ENCODE data around the gene LONRF2.

The LONRF2 gene

DNA sequence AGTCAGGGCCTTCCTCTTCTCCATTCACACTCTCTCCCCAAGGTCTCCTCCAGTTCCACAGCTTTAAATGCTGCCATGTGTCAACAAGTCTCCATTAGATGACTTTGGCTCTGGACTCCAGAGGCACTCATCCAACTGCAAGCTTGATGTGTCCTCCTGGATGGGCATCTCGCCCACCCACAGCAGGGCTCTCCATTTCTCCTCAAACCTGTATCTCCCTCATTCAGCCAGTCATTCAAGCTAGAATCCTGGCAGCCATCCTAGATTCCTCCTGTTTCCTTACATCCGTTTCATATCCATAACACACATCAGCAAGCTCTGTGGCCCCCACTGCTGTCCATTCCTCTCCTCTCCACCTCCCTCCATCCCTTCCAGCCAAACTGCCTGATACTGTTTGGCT is 91.5 kb downstream of the LONRF2 start:
- DNase-seq, result no peak

DNA sequence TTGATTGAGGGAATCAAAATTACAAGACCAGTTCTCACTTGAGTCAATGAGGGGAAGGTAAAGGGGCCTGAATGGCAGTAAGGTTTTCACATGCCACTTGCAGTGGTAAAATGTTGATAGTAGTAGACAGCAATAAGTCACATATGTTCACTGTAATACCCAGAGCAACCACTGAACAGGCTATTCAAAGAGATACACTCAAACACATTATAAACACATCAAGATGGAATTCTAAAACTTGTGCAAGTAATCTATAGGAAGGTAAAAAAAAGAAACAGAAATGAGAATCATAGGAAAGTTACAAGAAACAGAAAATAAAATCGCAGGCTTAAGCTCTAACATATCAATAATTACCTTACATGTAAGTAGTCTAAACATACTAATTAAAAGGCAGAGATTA is 93.3 kb downstream of the LONRF2 start:
- no peak for DNase-seq

DNA sequence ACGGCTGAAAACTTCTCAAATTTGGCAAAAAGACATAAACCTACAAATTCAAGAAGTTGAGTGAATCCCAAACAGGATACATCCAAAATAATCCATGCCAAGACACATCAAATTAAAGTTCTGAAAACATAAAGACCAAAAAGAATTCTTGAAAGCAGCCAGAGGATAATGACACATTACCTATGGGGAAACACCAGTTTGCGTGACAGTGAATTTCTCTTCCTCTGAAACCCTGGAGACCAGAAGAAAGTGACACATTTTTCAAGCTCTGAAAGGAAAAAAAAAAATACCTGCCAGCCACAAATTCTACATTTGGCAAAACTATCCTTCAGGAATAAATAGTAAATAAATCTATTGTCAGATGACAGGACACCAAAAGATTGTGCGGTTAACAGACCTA is 93.9 kb downstream of the LONRF2 start:
- no peak for DNase-seq

DNA sequence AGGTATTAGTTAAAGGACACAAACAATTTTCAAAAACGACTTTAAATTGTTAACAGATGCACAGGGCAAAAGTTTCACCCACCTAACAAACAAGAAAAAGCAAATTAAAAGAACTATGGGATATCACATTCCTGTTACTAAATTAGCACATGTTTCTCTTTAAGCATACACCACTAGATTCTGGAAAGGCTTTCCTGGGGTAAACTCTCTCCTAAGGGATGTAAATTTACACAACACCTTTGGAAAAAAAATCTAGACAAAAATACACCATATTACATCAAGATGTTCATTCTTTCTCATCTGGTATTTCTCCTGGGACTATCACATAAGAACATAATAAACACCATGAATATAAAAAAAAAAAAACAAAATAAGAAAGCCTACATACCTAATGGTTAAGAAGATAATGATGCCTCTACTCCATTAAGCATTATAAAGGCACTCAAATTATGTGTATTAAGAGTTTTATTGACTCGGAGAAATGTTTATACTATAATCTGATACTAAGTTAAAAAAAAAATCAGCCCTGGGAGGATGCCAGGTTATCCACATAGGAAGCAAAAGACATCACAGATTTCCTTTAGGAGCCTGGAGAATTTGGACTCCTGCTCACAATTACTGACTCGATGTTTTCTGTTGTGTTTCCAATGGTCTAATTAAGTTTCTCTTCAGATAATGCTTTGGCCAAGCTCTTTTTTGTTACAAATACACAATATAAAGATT is 97.2 kb downstream of the LONRF2 start:
- no peak for DNase-seq

DNA sequence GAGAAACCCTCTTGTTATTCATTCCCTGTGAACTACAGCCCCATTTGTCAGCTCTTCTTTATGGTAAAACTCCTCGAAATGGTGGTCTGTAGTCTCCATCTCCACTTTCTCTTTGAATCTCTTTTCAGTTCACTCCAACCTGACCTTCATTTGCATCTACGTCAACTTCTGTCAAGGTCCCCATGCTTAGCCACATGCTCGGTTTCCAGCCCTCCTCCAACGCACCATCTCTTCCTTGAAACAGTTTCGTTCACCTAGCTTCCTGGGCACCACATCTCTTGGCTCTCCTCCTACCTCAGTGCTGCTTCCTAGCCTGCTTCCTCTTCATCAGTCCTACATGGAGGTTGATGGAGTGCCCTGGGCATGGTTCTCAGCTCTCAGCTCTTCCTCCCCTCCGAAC is 98.8 kb downstream of the LONRF2 start:
- no peak for DNase-seq
